IMR-90 (cell line): ENCODE results near the gene CSF1. TPM values are rescaled to one million over a fixed set of nuclear protein-coding genes. Genes with fewer than 3 reads are reported as not detected.

Experiments
- ATAC-seq: fragments of 200-7000 bp; cut with Tn5 transposase; 2 replicates; pipeline ENCODE4 v1.9.1; 2020; ENCODE audit warnings: low read depth, mild to moderate bottlenecking, moderate library complexity
- BruUV-seq: library from RNA; stranded (reverse); fragments of 400-500 nt; replicated peaks from 2 replicates; lab custom pipeline; 2021; lab: Mats Ljungman, UMichigan
- CTCF ChIA-PET: fragments of 300-600 bp; formaldehyde crosslinking; extraction: SDS; loops from one replicate; lab custom pipeline; 2021; ENCODE audit warnings: antibody characterized with exemption; lab: Yijun Ruan, JAX
- POLR2A ChIA-PET: fragments of 300-600 bp; sonication (Branson Sonifier 250); formaldehyde crosslinking; loops from one replicate; lab custom pipeline; 2022; ENCODE audit warnings: antibody characterized with exemption; ENCODE audit not compliant: unreplicated experiment; lab: Charles Lee
- DNase-seq: peaks from one replicate; pipeline ENCODE4 v3.0.0; 2013
- H2AFZ ChIP-seq: replicated peaks from 2 replicates; pipeline ENCODE3; 2013; ENCODE audit warnings: low read length, mild to moderate bottlenecking; ENCODE audit not compliant: poor library complexity
- H2AK5ac ChIP-seq: 2 replicates; pipeline ENCODE4 v1.6.1; 2013; ENCODE audit warnings: low read depth, low read length, inconsistent platforms
- H2AK9ac ChIP-seq: replicated peaks from 2 replicates; pipeline ENCODE3; 2013; ENCODE audit warnings: mild to moderate bottlenecking, low read depth, low read length, moderate library complexity; ENCODE audit not compliant: poor library complexity
- H2BK120ac ChIP-seq: 2 replicates; pipeline ENCODE4 v1.6.1; 2013; ENCODE audit warnings: low read depth, low read length, inconsistent platforms
- H2BK15ac ChIP-seq: 3 replicates; pipeline ENCODE4 v1.6.1; 2013; ENCODE audit warnings: low read depth, low read length, inconsistent platforms
- H2BK20ac ChIP-seq: 2 replicates; pipeline ENCODE4 v1.6.1; 2013; ENCODE audit warnings: low read depth, mild to moderate bottlenecking, inconsistent platforms, low read length, moderate library complexity
- H2BK5ac ChIP-seq: 2 replicates; pipeline ENCODE4 v1.6.1; 2013; ENCODE audit warnings: mild to moderate bottlenecking, low read depth, low read length, inconsistent platforms; ENCODE audit not compliant: poor library complexity, severe bottlenecking
- H3K14ac ChIP-seq: replicated peaks from 2 replicates; pipeline ENCODE4 v1.6.1; 2013; ENCODE audit warnings: low read depth, low read length, inconsistent platforms
- H3K18ac ChIP-seq: 2 replicates; pipeline ENCODE4 v1.6.1; 2013; ENCODE audit warnings: low read depth, low read length, control low read depth
- H3K23ac ChIP-seq: 2 replicates; pipeline ENCODE4 v1.6.1; 2013; ENCODE audit warnings: low read depth, low read length, inconsistent platforms
- H3K27ac ChIP-seq: 2 replicates; pipeline ENCODE4 v1.5.1; 2013; ENCODE audit warnings: mild to moderate bottlenecking, control low read depth, low read length; ENCODE audit not compliant: insufficient read depth
- H3K27me3 ChIP-seq: 2 replicates; pipeline ENCODE4 v1.6.1; 2013; ENCODE audit warnings: low read length; ENCODE audit not compliant: control insufficient read depth, insufficient read depth
- H3K36me3 ChIP-seq: 2 replicates; pipeline ENCODE4 v1.6.1; 2013; ENCODE audit warnings: low read length, mixed read lengths; ENCODE audit not compliant: control insufficient read depth, insufficient read depth
- H3K4ac ChIP-seq: 2 replicates; pipeline ENCODE4 v1.6.1; 2013; ENCODE audit warnings: low read depth, low read length, inconsistent platforms
- H3K4me1 ChIP-seq: 2 replicates; pipeline ENCODE4 v1.6.1; 2013; ENCODE audit warnings: low read length, mixed read lengths; ENCODE audit not compliant: control insufficient read depth, insufficient read depth
- H3K4me2 ChIP-seq: 2 replicates; pipeline ENCODE4 v1.6.1; 2013; ENCODE audit warnings: low read depth, mild to moderate bottlenecking, control low read depth, low read length, moderate library complexity
- H3K4me3 ChIP-seq: 2 replicates; pipeline ENCODE4 v1.5.1; 2013; ENCODE audit warnings: low read depth, mild to moderate bottlenecking, control low read depth, low read length, moderate library complexity; ENCODE audit not compliant: insufficient read depth
- H3K56ac ChIP-seq: 2 replicates; pipeline ENCODE4 v1.6.1; 2013; ENCODE audit warnings: low read length, inconsistent platforms; ENCODE audit not compliant: insufficient read depth; ENCODE audit errors: extremely low read depth
- H3K79me1 ChIP-seq, 2 experiments: 2 replicates each; pipeline ENCODE4 v1.6.1; 2013; ENCODE audit warnings: low read length in 2 of 2, inconsistent platforms in 1 of 2, low read depth in 1 of 2
- H3K9ac ChIP-seq: 2 replicates; pipeline ENCODE4 v1.6.1; 2013; ENCODE audit warnings: low read depth, low read length, control low read depth
- H3K9me1 ChIP-seq: 2 replicates; pipeline ENCODE4 v1.6.1; 2013; ENCODE audit warnings: low read length, inconsistent platforms; ENCODE audit not compliant: insufficient read depth
- H3K9me3 ChIP-seq: 2 replicates; pipeline ENCODE4 v1.6.1; 2013; ENCODE audit warnings: low read length; ENCODE audit not compliant: control insufficient read depth, insufficient read depth
- H4K20me1 ChIP-seq: 2 replicates; pipeline ENCODE4 v1.6.1; 2013; ENCODE audit warnings: low read length, inconsistent platforms; ENCODE audit not compliant: insufficient read depth
- H4K5ac ChIP-seq: 2 replicates; pipeline ENCODE4 v1.6.1; 2013; ENCODE audit warnings: mild to moderate bottlenecking, low read depth, low read length, control low read depth
- H4K8ac ChIP-seq, 2 experiments: 2 replicates each; pipeline ENCODE4 v1.6.1; 2013; ENCODE audit warnings: low read depth in 2 of 2, low read length in 2 of 2, control low read depth in 1 of 2, inconsistent platforms in 1 of 2
- H4K91ac ChIP-seq: 2 replicates; pipeline ENCODE4 v1.6.1; 2013; ENCODE audit warnings: low read depth, low read length, inconsistent platforms; ENCODE audit not compliant: insufficient read depth
- MAFK ChIP-seq: IDR thresholded peaks from 2 replicates; pipeline ENCODE4 v1.6.1; 2012; ENCODE audit warnings: low read depth, low read length, improper control_type of control experiment
- MAZ ChIP-seq: IDR thresholded peaks from 2 replicates; pipeline ENCODE4 v1.6.1; 2012; ENCODE audit warnings: low read depth, mild to moderate bottlenecking, low read length, improper control_type of control experiment, moderate library complexity, borderline replicate concordance
- WGBS, 2 experiments: methylation state at CpG; one replicate each; pipeline versions ENCODE4 v1.1.5 to v1.1.7; 2013; ENCODE audit warnings: missing lambda C conversion rate in 2 of 2; ENCODE audit not compliant: insufficient read length in 1 of 2; ENCODE audit errors: extremely low coverage in 2 of 2; 5-methylcytosine and 5-hydroxymethylcytosine counted together
- dilution Hi-C: fragments of 300-500 bp; cut with HindIII; formaldehyde crosslinking; loops from one replicate; pipeline ENCODE4 v1.14.3; 2018; ENCODE audit warnings: low sequenced_read_pairs; ENCODE audit not compliant: unreplicated experiment
- in situ Hi-C: fragments of 300-500 bp; cut with MboI; formaldehyde crosslinking; loops from 3 replicates; pipeline ENCODE4 v1.14.3; 2019; ENCODE audit warnings: low sequenced_read_pairs, inconsistent platforms, mixed read lengths
- intact Hi-C: fragments of 100-400 bp; cut with micrococcal nuclease; formaldehyde crosslinking; loops from 2 replicates; pipeline ENCODE4 v1.10.0; 2022
- polyA plus RNA-seq, 3 experiments: library from polyadenylated mRNA; depleted of rRNA; stranded (reverse); fragments of >200 nt; gene quantifications; 2 replicates each; pipeline ENCODE4 v1.2.3, GENCODE V29; 2012; ENCODE audit warnings: low replicate concordance in 1 of 3
- total RNA-seq: library from RNA; depleted of rRNA; stranded (reverse); fragments of >200 nt; gene quantifications from 2 replicates; pipeline ENCODE4 v1.2.3, GENCODE V29; 2012

The CSF1 gene
- total and polyA plus RNA-seq, 2 of the 4 experiments (the other 2 are of a cell fraction): 14.3 to 22.0 TPM

GRCh38 chr1:109928591-109929111, 18.0 kb downstream of the CSF1 start:
- WGBS, 2 experiments: no CpG with 5 or more reads among the region's 8 CpGs
- H3K4me2 ChIP-seq: no peak overlapping the region
- no peak overlapping the region for H3K56ac ChIP-seq
- intact Hi-C loops: no loop called here
- no peak overlapping the region for H2BK120ac ChIP-seq
- no peak overlapping the region for H4K91ac ChIP-seq
- peaks cover 4 to 44% of the 10 kb centered on the region in 2 experiments; a peak in 3 of 4 replicates for H3K79me1 ChIP-seq
- peak; percentile 22 for ATAC-seq
- dilution Hi-C loops: no loop called here
- peaks cover 17% of the 10 kb centered on the region for H3K4me1 ChIP-seq
- H4K8ac ChIP-seq: no peak overlapping the region
- ChIA-PET CTCF (no interaction called here), POLR2A (no interaction called here)
- H2AK9ac ChIP-seq: peak overlapping the region; percentile 75
- H3K27me3 ChIP-seq: no peaks in the 10 kb centered on the region
- H3K36me3 ChIP-seq: peaks cover 60% of the 10 kb centered on the region
- no peak overlapping the region for H3K18ac ChIP-seq
- peak overlapping the region; percentile 91; the same call in 1 of the 2 replicates for H2AK5ac ChIP-seq
- no peak overlapping the region for H3K14ac ChIP-seq
- DNase-seq: peak; percentile 67
- 0 out of 2 replicates have a peak overlapping the region, but pooled peaks have one; percentile 2 for H3K4ac ChIP-seq
- H2BK20ac ChIP-seq: no peak overlapping the region
- H3K27ac ChIP-seq: no peak overlapping the region
- BruUV-seq: no TSS peak
- TF ChIP-seq MAZ (peak; percentile 17; the same call in 1 of the 2 replicates), MAFK (no peak)
- H2BK5ac ChIP-seq: no peak overlapping the region
- no peak overlapping the region for H3K23ac ChIP-seq
- H2BK15ac ChIP-seq: no peak overlapping the region
- H3K9me3 ChIP-seq: no peaks in the 10 kb centered on the region
- H4K20me1 ChIP-seq: peaks cover 10% of the 10 kb centered on the region
- H4K5ac ChIP-seq: no peak overlapping the region
- in situ Hi-C loops: no loop called here
- peaks cover 8% of the 10 kb centered on the region for H3K9me1 ChIP-seq
- H3K9ac ChIP-seq: no peak overlapping the region
- no peak overlapping the region for H3K4me3 ChIP-seq
- H2AFZ ChIP-seq: no peak overlapping the region
